Esophagus muscularis mucosa (tissue), 4 donors: ENCODE data around the gene ETFB.

Source experiments
- CTCF ChIP-seq, 3 experiments: fragments of 200-600 bp in 2 of 3; fragments of 450-650 bp in 1 of 3; sonication (generic) in 2 of 3; IDR thresholded peaks; one replicate each; pipeline ENCODE4 v1.5.1; 2017 to 2019; ENCODE audit warnings: antibody characterized with exemption in 3 of 3, mild to moderate bottlenecking in 2 of 3, moderate library complexity in 1 of 3
- EP300 ChIP-seq: sonication (generic); formaldehyde crosslinking; IDR thresholded peaks from one replicate; pipeline ENCODE4 v1.6.1; 2017; ENCODE audit warnings: antibody characterized with exemption
- POLR2A ChIP-seq: fragments of 450-650 bp; IDR thresholded peaks from one replicate; pipeline ENCODE4 v1.6.1; 2017; ENCODE audit warnings: antibody characterized with exemption, moderate library complexity, mild to moderate bottlenecking, low read depth
- POLR2AphosphoS5 ChIP-seq, 2 donors: sonication (generic); formaldehyde crosslinking; IDR thresholded peaks; one replicate each; pipeline ENCODE4 v1.6.1; 2017; ENCODE audit warnings: antibody characterized with exemption in 2 of 2

GRCh38 chr19:51324167-51324481 is 42.1 kb downstream of the ETFB start:
- TF ChIP-seq CTCF (IDR thresholded peaks at IDR 0.05): no peak
- no peak for TF ChIP-seq POLR2A
- no peak for TF ChIP-seq EP300
- TF ChIP-seq POLR2AphosphoS5 (IDR thresholded peaks at IDR 0.05): no peak
